Peyer's patch (tissue), 4 donors: Measurements from ENCODE around the gene TBCK. TPM values are rescaled to one million over a fixed set of nuclear protein-coding genes. Genes with fewer than 3 reads are reported as not detected.

Experiments
- DNase-seq, 3 donors: peaks; one replicate each; pipeline ENCODE4 v3.0.0-alpha.2; 2017 to 2019
- H3K27ac ChIP-seq, 4 donors: fragments of 200-600 bp; sonication (generic); one replicate each; pipeline ENCODE4 v1.5.1; 2016 to 2019
- H3K27me3 ChIP-seq, 2 donors: fragments of 200-600 bp; sonication (generic); one replicate each; pipeline ENCODE4 v1.5.1; 2019
- H3K36me3 ChIP-seq, 3 donors: fragments of 200-600 bp; sonication (generic); one replicate each; pipeline ENCODE4 v1.5.1; 2016 to 2019
- H3K4me1 ChIP-seq, 4 donors: fragments of 200-600 bp; sonication (generic); one replicate each; pipeline ENCODE4 v1.5.1; 2016 to 2019
- H3K4me3 ChIP-seq, 4 donors: fragments of 200-600 bp; sonication (generic); 1 replicate in 3 of 4; 2 replicates in 1 of 4; pipeline ENCODE4 v1.5.1; 2016 to 2019; ENCODE audit warnings: mild to moderate bottlenecking in 1 of 4
- H3K9me3 ChIP-seq, 4 donors: fragments of 200-600 bp; sonication (generic); one replicate each; pipeline ENCODE4 v1.5.1; 2016 to 2019; ENCODE audit warnings: mild to moderate bottlenecking in 1 of 4
- CTCF ChIP-seq, 6 experiments: fragments of 450-650 bp in 4 of 6; fragments of 200-600 bp in 2 of 6; sonication (generic) in 1 of 6; IDR thresholded peaks; one replicate each; pipeline ENCODE4 v1.5.1; 2017 to 2019; ENCODE audit warnings: antibody characterized with exemption in 6 of 6, mild to moderate bottlenecking in 3 of 6, moderate library complexity in 1 of 6
- POLR2A ChIP-seq, 2 donors: fragments of 450-650 bp; IDR thresholded peaks; one replicate each; pipeline ENCODE4 v1.5.1; 2017; ENCODE audit warnings: antibody characterized with exemption in 2 of 2, mild to moderate bottlenecking in 2 of 2, moderate library complexity in 2 of 2
- total RNA-seq, 4 donors: library from RNA; depleted of rRNA; stranded (reverse); fragments of >200 nt; gene quantifications; one replicate each; pipeline ENCODE4 v1.1.0, GENCODE V29; 2016

TBCK gene
- 10 to 100 TPM; 39.9 to 96.6 (median 53.1) TPM for total RNA-seq

GRCh38 chr4:106315968-106316772, at the start of gene TBCK, which contains the start of gene AIMP1:
Gene TBCK, minus strand, starts transcription at chr4:106316209. Its CDS starts 7,249 bp downstream, at chr4:106308960.
Gene AIMP1, plus strand, starts transcription at chr4:106316550. Its CDS starts 8,460 bp downstream, at chr4:106325010.
- Histone ChIP-seq H3K27me3 (no peaks in the 10 kb centered on the region), H3K9me3 (no peaks in the 10 kb centered on the region), H3K4me1 (peaks cover 0 to 26% (median 5%) of the 10 kb centered on the region in 4 donors), H3K36me3 (peaks cover 0 to 8% (median 0%) of the 10 kb centered on the region in 3 donors), H3K27ac (peak within 1 kb of the TSS; percentile 90 to 94 (median 93)), H3K4me3 (peak within 1 kb of the TSS; percentile 70 to 84 (median 78))
- DNase-seq, result peak; percentile 87 to 94 (median 88)
- TF ChIP-seq CTCF (IDR thresholded peaks at IDR 0.05) (no peak), POLR2A (IDR thresholded peaks at IDR 0.05) (peak; percentile 66 to 76)

GRCh38 chr4:106365613-106366012, 49.6 kb upstream of the TBCK start:
- DNase-seq, result no peak

GRCh38 chr4:106364282-106364681, 48.3 kb upstream of the TBCK start:
- DNase-seq, result no peak
- TF ChIP-seq CTCF (IDR thresholded peaks at IDR 0.05), result no peak
- TF ChIP-seq POLR2A (IDR thresholded peaks at IDR 0.05), result no peak
- no peaks in the 10 kb centered on the region for H3K36me3 ChIP-seq
- H3K9me3 ChIP-seq, result no peaks in the 10 kb centered on the region
- H3K4me3 ChIP-seq, result no peak overlapping the region
- no peaks in the 10 kb centered on the region for H3K27me3 ChIP-seq
- no peak overlapping the region for H3K27ac ChIP-seq
- H3K4me1 ChIP-seq, result no peaks in the 10 kb centered on the region

More at GRCh38 chr4:106365613-106366012, 49.6 kb upstream of the TBCK start:
- Histone ChIP-seq H3K9me3 (no peaks in the 10 kb centered on the region), H3K36me3 (no peaks in the 10 kb centered on the region), H3K27ac (no peak overlapping the region), H3K4me1 (no peaks in the 10 kb centered on the region), H3K4me3 (no peak overlapping the region), H3K27me3 (no peaks in the 10 kb centered on the region)
- no peak for TF ChIP-seq CTCF (IDR thresholded peaks at IDR 0.05)
- TF ChIP-seq POLR2A (IDR thresholded peaks at IDR 0.05), result no peak

GRCh38 chr4:106362086-106362825, 46.2 kb upstream of the TBCK start:
- no peak for TF ChIP-seq POLR2A (IDR thresholded peaks at IDR 0.05)
- no peak for TF ChIP-seq CTCF (IDR thresholded peaks at IDR 0.05)
- H3K4me3 ChIP-seq, result no peak overlapping the region
- H3K4me1 ChIP-seq, result no peaks in the 10 kb centered on the region
- H3K27me3 ChIP-seq, result no peaks in the 10 kb centered on the region
- DNase-seq, result no peak
- no peaks in the 10 kb centered on the region for H3K36me3 ChIP-seq
- no peak overlapping the region for H3K27ac ChIP-seq
- no peaks in the 10 kb centered on the region for H3K9me3 ChIP-seq

- TF ChIP-seq POLR2A (IDR thresholded peaks at IDR 0.05) (no peak), CTCF (IDR thresholded peaks at IDR 0.05) (no peak)
- no peak for DNase-seq
Observed at GRCh38 chr4:106358899-106359298, 42.9 kb upstream of the TBCK start.

More at GRCh38 chr4:106358899-106359298, 42.9 kb upstream of the TBCK start:
- Histone ChIP-seq H3K4me1 (no peaks in the 10 kb centered on the region), H3K4me3 (no peak overlapping the region), H3K36me3 (no peaks in the 10 kb centered on the region), H3K27me3 (no peaks in the 10 kb centered on the region), H3K27ac (no peak overlapping the region), H3K9me3 (no peaks in the 10 kb centered on the region)
